Right lobe of liver (tissue), 4 donors: ENCODE measurements around the gene PDE4A.
"Not testable (repeated sequence)": the region's sequence is repeated elsewhere in the genome, so short reads cannot be mapped to it uniquely, and the experiment has no call there.

Experiments
- POLR2A ChIP-seq: fragments of 450-650 bp; IDR thresholded peaks from one replicate; pipeline ENCODE4 v1.6.1; 2017; ENCODE audit warnings: antibody characterized with exemption, mild to moderate bottlenecking
- TF ChIP-seq, protein P1 (sequence below), 4 donors: fragments of 200-600 bp in 3 of 4; fragments of 450-650 bp in 1 of 4; IDR thresholded peaks; one replicate each; pipeline versions ENCODE4 v1.5.1 to v1.8.0; 2016 to 2022; ENCODE audit warnings: antibody characterized with exemption in 4 of 4, mild to moderate bottlenecking in 2 of 4
- donor health status: DM: no; HTN: no; CAD: no.
- donor health status: DM: no; HTN: no; CAD: no.
- donor health status: DM: no; HTN: yes; CAD: no.

DNA sequence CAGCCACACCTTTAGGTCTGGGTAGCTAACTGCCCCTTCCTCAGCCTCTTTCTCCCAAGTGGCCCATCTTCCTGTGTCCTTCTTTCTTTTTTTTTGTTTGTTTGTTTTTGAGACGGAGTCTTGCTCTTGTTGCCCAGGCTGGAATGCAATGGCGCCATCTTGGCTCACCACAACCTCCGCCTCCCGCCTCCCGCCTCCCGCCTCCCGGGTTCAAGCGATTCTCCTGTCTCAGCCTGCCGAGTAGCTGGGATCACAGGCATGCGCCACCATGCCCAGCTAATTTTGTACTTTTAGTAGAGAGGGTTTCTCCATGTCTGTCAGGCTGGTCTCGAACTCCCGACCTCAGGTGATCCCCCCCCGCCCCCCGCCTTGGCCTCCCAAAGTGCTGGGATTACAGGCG lies 41.7 kb downstream of the PDE4A start:
- TF ChIP-seq, protein P1, sequence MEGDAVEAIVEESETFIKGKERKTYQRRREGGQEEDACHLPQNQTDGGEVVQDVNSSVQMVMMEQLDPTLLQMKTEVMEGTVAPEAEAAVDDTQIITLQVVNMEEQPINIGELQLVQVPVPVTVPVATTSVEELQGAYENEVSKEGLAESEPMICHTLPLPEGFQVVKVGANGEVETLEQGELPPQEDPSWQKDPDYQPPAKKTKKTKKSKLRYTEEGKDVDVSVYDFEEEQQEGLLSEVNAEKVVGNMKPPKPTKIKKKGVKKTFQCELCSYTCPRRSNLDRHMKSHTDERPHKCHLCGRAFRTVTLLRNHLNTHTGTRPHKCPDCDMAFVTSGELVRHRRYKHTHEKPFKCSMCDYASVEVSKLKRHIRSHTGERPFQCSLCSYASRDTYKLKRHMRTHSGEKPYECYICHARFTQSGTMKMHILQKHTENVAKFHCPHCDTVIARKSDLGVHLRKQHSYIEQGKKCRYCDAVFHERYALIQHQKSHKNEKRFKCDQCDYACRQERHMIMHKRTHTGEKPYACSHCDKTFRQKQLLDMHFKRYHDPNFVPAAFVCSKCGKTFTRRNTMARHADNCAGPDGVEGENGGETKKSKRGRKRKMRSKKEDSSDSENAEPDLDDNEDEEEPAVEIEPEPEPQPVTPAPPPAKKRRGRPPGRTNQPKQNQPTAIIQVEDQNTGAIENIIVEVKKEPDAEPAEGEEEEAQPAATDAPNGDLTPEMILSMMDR (IDR thresholded peaks at IDR 0.05): not testable (repeated sequence)
- TF ChIP-seq POLR2A: not testable (repeated sequence)
